Measurements from ENCODE around the gene DONSON.

Gene DONSON

DNA sequence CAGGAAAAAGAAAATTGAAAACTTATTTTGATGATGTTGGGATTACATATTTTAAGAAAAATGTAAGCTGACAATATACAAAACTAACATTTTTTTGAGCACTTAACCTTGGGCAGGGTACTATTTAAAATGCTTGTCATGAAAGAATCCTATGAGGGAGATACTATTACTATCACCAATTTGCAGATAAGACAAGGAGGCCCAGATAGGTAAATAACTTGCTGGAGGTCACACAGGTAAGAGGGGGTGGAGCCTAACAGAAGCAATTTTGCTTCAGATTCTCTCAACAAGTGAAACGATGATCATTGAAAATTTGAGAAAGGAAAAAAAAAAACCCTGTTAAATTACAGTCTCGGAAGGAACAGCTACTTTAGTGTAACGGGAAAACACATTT is 47.8 kb downstream of the DONSON start:
- DNase-seq = no peak

DNA sequence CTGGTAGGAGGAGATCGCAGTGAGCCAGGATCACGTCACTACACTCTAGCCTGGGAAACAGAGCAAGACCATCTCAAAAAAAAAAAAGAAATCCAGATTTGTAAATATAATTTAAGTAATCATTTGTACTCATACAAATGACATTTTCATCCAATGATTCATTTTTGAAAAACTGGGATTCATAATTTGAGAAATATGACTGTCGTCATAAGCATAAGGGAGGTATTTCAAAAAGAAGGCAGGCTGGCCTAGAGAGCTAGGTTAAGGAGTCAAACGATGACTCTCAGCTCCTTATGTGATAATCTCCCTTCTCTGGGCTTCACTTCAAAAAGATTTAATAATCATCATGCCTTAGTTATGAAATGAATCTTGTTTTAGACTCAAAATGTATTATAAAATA is 48.9 kb downstream of the DONSON start:
- no peak for DNase-seq

DNA sequence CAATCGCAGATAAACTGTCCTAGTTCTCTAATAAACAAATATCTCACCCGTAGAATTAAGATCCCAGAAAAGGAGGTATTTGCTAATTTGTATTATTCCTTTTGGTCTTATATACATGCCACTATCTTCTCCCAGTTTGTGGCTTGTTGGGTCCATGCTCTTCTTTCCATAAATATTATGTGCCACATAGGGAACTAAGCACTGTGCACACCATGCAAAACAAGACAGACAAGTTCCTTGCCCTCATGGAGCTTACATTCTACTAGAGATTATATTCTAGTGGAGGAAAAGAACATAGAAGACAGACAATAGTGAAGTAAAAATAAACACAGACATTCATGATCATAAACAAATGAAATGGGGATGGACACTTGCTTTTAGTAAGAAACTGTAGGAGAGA is 51.3 kb downstream of the DONSON start:
- no peak for DNase-seq

DNA sequence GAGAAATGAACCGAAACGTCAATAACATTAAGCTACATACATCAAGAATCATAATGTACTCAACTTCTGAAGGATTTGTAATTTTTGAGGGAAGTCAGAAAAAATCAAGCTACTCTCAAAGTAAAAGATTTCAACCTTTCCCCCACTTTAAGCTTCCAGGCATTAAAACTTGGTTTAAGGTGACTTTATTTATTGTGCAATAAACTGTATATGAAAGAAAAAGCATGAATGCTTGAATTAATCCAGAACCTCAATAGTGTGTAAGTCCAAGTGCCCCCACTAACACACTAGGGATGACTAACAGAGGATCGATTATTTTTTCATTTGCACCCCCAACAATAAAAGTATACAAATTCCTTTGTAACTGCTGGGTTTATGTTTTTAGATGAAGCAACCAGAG is 57.5 kb downstream of the DONSON start:
- no peak for DNase-seq

All from NCI-H345 (cell line).